OCI-LY7 (cell line): Measurements from ENCODE around the gene SEMA5A.
"Not testable (repeated sequence)": the region's sequence is repeated elsewhere in the genome, so short reads cannot be mapped to it uniquely, and the experiment has no call there.

Experiments used
- CTCF ChIP-seq: fragments of 200-600 bp; sonication (generic); conservative IDR thresholded peaks from 2 replicates; pipeline ENCODE4 v1.5.1; 2014; ENCODE audit warnings: mild to moderate bottlenecking, antibody characterized with exemption, low read length, moderate library complexity, mixed read lengths
- EZH2phosphoT487 ChIP-seq: fragments of 200-600 bp; sonication (generic); IDR thresholded peaks from 2 replicates; pipeline ENCODE4 v1.6.1; 2018; ENCODE audit warnings: low read depth, borderline replicate concordance, mild to moderate bottlenecking, mixed run types, antibody characterized with exemption, low read length, moderate library complexity, mixed read lengths

GRCh38 chr5:9399783-9400182 lies 146.1 kb downstream of the SEMA5A start:
- TF ChIP-seq CTCF, EZH2phosphoT487: not testable (repeated sequence)
